HG02973 (cell line): Measurements from ENCODE around the gene PKIB.
"Not testable (repeated sequence)": the region's sequence is repeated elsewhere in the genome, so short reads cannot be mapped to it uniquely, and the experiment has no call there.

Experiments used
- ATAC-seq: cut with Tn5 transposase; IDR thresholded peaks from one replicate; pipeline ENCODE4 v1.9.1; 2021; ENCODE audit warnings: moderate library complexity; ENCODE audit not compliant: unreplicated experiment

PKIB gene

GRCh38 chr6:122620428-122620827 lies 10.2 kb downstream of the PKIB start:
- ATAC-seq: no peak

- no peak for ATAC-seq
Measured at GRCh38 chr6:122620902-122621301, 10.7 kb downstream of the PKIB start.

- no peak for ATAC-seq
Measured at GRCh38 chr6:122621638-122622037, 11.4 kb downstream of the PKIB start.

GRCh38 chr6:122622479-122622878 lies 12.3 kb downstream of the PKIB start:
- ATAC-seq: no peak

GRCh38 chr6:122623279-122623678 lies 13.1 kb downstream of the PKIB start:
- ATAC-seq: no peak

- no peak for ATAC-seq
Measured at GRCh38 chr6:122624853-122625252, 14.6 kb downstream of the PKIB start.

- no peak for ATAC-seq
Measured at GRCh38 chr6:122628714-122629113, 18.5 kb downstream of the PKIB start.

GRCh38 chr6:122631571-122632249 lies 21.5 kb downstream of the PKIB start:
- no peak for ATAC-seq

- ATAC-seq: no peak
Measured at GRCh38 chr6:122640366-122640765, 30.2 kb downstream of the PKIB start.

- no peak for ATAC-seq
Measured at GRCh38 chr6:122641819-122642218, 31.6 kb downstream of the PKIB start.

GRCh38 chr6:122642604-122643003 lies 32.4 kb downstream of the PKIB start:
- ATAC-seq: not testable (repeated sequence)

- no peak for ATAC-seq
Measured at GRCh38 chr6:122645256-122645655, 35.1 kb downstream of the PKIB start.

- no peak for ATAC-seq
Measured at GRCh38 chr6:122647765-122648164, 37.6 kb downstream of the PKIB start.

- no peak for ATAC-seq
Measured at GRCh38 chr6:122648726-122649125, 38.5 kb downstream of the PKIB start.

- no peak for ATAC-seq
Measured at GRCh38 chr6:122649701-122650100, 39.5 kb downstream of the PKIB start.

- no peak for ATAC-seq
Measured at GRCh38 chr6:122650403-122650802, 40.2 kb downstream of the PKIB start.

GRCh38 chr6:122651031-122651430 lies 40.8 kb downstream of the PKIB start:
- ATAC-seq: no peak

GRCh38 chr6:122651604-122652003 lies 41.4 kb downstream of the PKIB start:
- ATAC-seq: no peak

- no peak for ATAC-seq
Measured at GRCh38 chr6:122652431-122652830, 42.2 kb downstream of the PKIB start.

GRCh38 chr6:122653094-122653493 lies 42.9 kb downstream of the PKIB start:
- no peak for ATAC-seq

GRCh38 chr6:122654012-122654411 lies 43.8 kb downstream of the PKIB start:
- no peak for ATAC-seq

- ATAC-seq: no peak
Measured at GRCh38 chr6:122657601-122658000, 47.4 kb downstream of the PKIB start.

- ATAC-seq: no peak
Measured at GRCh38 chr6:122660296-122660695, 50.1 kb downstream of the PKIB start.
